Measurements from ENCODE around the gene AFDN.

- no peak for TF ChIP-seq CTCF (IDR thresholded peaks at IDR 0.05)
- TF ChIP-seq POLR2A (IDR thresholded peaks at IDR 0.05) = no peak
Observed at GRCh38 chr6:167858842-167859664, 32.3 kb downstream of the AFDN start.

Data from thyroid gland (tissue), 4 donors.